GM12878 (cell line): ENCODE data around the gene DLD.

Experiments
- ATF3 ChIP-seq: IDR thresholded peaks from 2 replicates; pipeline ENCODE4 v1.6.1; 2011; ENCODE audit warnings: low read depth, mild to moderate bottlenecking, low read length, moderate library complexity, borderline replicate concordance; ENCODE audit errors: extremely low read depth
- CEBPZ ChIP-seq: fragments of 150-350 bp; IDR thresholded peaks from 2 replicates; pipeline ENCODE4 v1.6.1; 2016; ENCODE audit warnings: low read depth, low read length
- DPF2 ChIP-seq: fragments of 450-650 bp; IDR thresholded peaks from 2 replicates; pipeline ENCODE4 v1.6.1; 2017; ENCODE audit warnings: mild to moderate bottlenecking
- HDAC2 ChIP-seq: fragments of 200-600 bp; sonication (generic); IDR thresholded peaks from 2 replicates; pipeline ENCODE4 v1.6.1; 2017
- HDGF ChIP-seq: fragments of 450-650 bp; IDR thresholded peaks from 2 replicates; pipeline ENCODE4 v1.6.1; 2016; ENCODE audit warnings: antibody characterized with exemption
- MAX ChIP-seq: IDR thresholded peaks from 2 replicates; pipeline ENCODE4 v1.6.1; 2012; ENCODE audit warnings: low read depth, low read length, improper control_type of control experiment
- MXI1 ChIP-seq: fragments of 150-350 bp; IDR thresholded peaks from 2 replicates; pipeline ENCODE4 v1.6.1; 2011; ENCODE audit warnings: low read depth, mild to moderate bottlenecking, inconsistent platforms, low read length, improper control_type of control experiment
- NFIC ChIP-seq: IDR thresholded peaks from 2 replicates; pipeline ENCODE4 v1.6.1; 2012; ENCODE audit warnings: low read depth, mild to moderate bottlenecking, inconsistent platforms, low read length, moderate library complexity
- NFYB ChIP-seq: IDR thresholded peaks from 2 replicates; pipeline ENCODE4 v1.6.1; 2011; ENCODE audit warnings: low read depth, mild to moderate bottlenecking, low read length, improper control_type of control experiment, moderate library complexity; ENCODE audit not compliant: insufficient read depth
- RAD21 ChIP-seq: IDR thresholded peaks from 2 replicates; pipeline ENCODE4 v1.6.1; 2011; ENCODE audit warnings: mild to moderate bottlenecking, low read depth, low read length, moderate library complexity; ENCODE audit not compliant: insufficient read depth
- SMC3 ChIP-seq: IDR thresholded peaks from 2 replicates; pipeline ENCODE4 v1.6.1; 2011; ENCODE audit warnings: low read length, improper control_type of control experiment, borderline replicate concordance
- SP1 ChIP-seq: IDR thresholded peaks from one replicate; pipeline ENCODE4 v1.6.1; 2011; ENCODE audit warnings: low read depth, low read length
- TARDBP ChIP-seq: IDR thresholded peaks from 2 replicates; pipeline ENCODE4 v1.6.1; 2016; ENCODE audit warnings: borderline replicate concordance
- TF ChIP-seq, protein P1 (sequence below), 3 experiments: IDR thresholded peaks in 2 of 3; conservative IDR thresholded peaks in 1 of 3; 2 replicates each; pipeline ENCODE4 v1.5.1; 2011; ENCODE audit warnings: low read depth in 3 of 3, low read length in 3 of 3, mild to moderate bottlenecking in 3 of 3, control low read depth in 2 of 3, moderate library complexity in 2 of 3, inconsistent platforms in 1 of 3, mixed read lengths in 1 of 3; ENCODE audit not compliant: control insufficient read depth in 2 of 3, insufficient read depth in 1 of 3; ENCODE audit errors: extremely low read depth in 1 of 3

DNA sequence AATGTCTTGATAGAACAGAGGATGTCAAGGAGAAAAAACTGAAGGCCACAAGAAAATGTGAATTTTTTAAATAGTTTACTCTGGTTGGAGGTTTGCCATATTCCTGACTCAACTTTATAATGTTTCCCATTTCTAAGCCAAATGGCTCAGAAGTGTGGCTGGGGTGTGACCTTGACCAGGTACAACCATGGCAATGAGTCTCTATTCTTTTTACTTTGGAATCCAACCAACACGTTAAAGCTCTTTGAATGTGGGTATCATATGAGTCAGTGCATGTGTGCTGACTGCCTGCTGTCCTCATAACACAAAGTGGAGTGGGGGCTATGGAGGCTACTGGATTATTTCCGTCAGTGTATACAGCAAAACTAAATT, 33.5 kb upstream of the DLD start:
- TF ChIP-seq MAX (no peak), CEBPZ (no peak), NFYB (no peak), HDGF (no peak), MXI1 (no peak), SP1 (no peak), HDAC2 (no peak), RAD21 (no peak), TARDBP (no peak), ATF3 (no peak), NFIC (no peak), DPF2 (no peak), SMC3 (no peak)
- TF ChIP-seq, protein P1, sequence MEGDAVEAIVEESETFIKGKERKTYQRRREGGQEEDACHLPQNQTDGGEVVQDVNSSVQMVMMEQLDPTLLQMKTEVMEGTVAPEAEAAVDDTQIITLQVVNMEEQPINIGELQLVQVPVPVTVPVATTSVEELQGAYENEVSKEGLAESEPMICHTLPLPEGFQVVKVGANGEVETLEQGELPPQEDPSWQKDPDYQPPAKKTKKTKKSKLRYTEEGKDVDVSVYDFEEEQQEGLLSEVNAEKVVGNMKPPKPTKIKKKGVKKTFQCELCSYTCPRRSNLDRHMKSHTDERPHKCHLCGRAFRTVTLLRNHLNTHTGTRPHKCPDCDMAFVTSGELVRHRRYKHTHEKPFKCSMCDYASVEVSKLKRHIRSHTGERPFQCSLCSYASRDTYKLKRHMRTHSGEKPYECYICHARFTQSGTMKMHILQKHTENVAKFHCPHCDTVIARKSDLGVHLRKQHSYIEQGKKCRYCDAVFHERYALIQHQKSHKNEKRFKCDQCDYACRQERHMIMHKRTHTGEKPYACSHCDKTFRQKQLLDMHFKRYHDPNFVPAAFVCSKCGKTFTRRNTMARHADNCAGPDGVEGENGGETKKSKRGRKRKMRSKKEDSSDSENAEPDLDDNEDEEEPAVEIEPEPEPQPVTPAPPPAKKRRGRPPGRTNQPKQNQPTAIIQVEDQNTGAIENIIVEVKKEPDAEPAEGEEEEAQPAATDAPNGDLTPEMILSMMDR (IDR thresholded peaks at IDR 0.05 in 2 of 3, conservative IDR thresholded peaks at IDR 0.05 in 1 of 3; ENCODE audit: control insufficient read depth in 2 of 3, extremely low read depth in 1 of 3, insufficient read depth in 1 of 3, low read depth in 3 of 3, low read length in 3 of 3): no peak
